Left lung (tissue), 10 donors: ENCODE data around the gene AGAP1. TPM values are rescaled to one million over a fixed set of nuclear protein-coding genes. Genes with fewer than 3 reads are reported as not detected.

ENCODE experiments used
- ATAC-seq: fragments of 200-7000 bp; cut with Tn5 transposase; one replicate; pipeline ENCODE4 v1.9.1; 2020; ENCODE audit warnings: moderate library complexity
- DNase-seq, 4 donors: peaks; one replicate each; pipeline ENCODE4 v3.0.0-alpha.2; 2013 to 2020
- H3K27ac ChIP-seq, 2 donors: fragments of 200-600 bp; sonication (generic) in 1 of 2; one replicate each; pipeline versions ENCODE4 v1.5.0 to v1.8.0; 2020 to 2021
- H3K27me3 ChIP-seq, 2 donors: fragments of 200-600 bp; sonication (generic) in 1 of 2; one replicate each; pipeline versions ENCODE4 v1.5.0 to v1.8.0; 2020 to 2021
- H3K36me3 ChIP-seq, 2 donors: fragments of 200-600 bp; sonication (generic) in 1 of 2; one replicate each; pipeline versions ENCODE4 v1.5.0 to v1.8.0; 2020 to 2021
- H3K4me1 ChIP-seq, 2 donors: fragments of 200-600 bp; one replicate each; pipeline ENCODE4 v1.8.0; 2021
- H3K4me3 ChIP-seq, 2 donors: fragments of 200-600 bp; sonication (generic) in 1 of 2; one replicate each; pipeline versions ENCODE4 v1.5.0 to v1.8.0; 2020 to 2021; ENCODE audit warnings: mild to moderate bottlenecking in 1 of 2
- H3K9me3 ChIP-seq, 2 donors: fragments of 200-600 bp; sonication (generic) in 1 of 2; one replicate each; pipeline versions ENCODE4 v1.5.0 to v1.8.0; 2020 to 2021
- intact Hi-C, 2 donors: fragments of 100-400 bp; cut with DNase I; formaldehyde crosslinking; loops; one replicate each; pipeline versions ENCODE4 v1.11.2 to v1.14.2; 2022
- polyA plus RNA-seq, 6 donors: library from polyadenylated mRNA; unstranded; fragments of 120-200 nt; gene quantifications; one replicate each; pipeline ENCODE4 v1.2.1, GENCODE V29; 2013; ENCODE audit not compliant: insufficient read length in 6 of 6
- total RNA-seq, 2 donors: library from RNA; stranded (reverse); fragmentation: NEBNext Ultra II Directional; extraction: Animal tissue kit (Norgen Biotek cat#: 25700); gene quantifications; one replicate each; pipeline ENCODE4 v1.2.1, GENCODE V29; 2021
- TF ChIP-seq, protein P1 (sequence below), 2 donors: fragments of 200-600 bp; sonication (generic) in 1 of 2; IDR thresholded peaks; one replicate each; pipeline versions ENCODE4 v1.5.0 to v1.8.0; 2021; ENCODE audit warnings: antibody characterized with exemption in 2 of 2
- donor health status: DM: no; HTN: yes; CAD: no.
- donor health status: DM: no; HTN: no; CAD: no.

The AGAP1 gene
- total and polyA plus RNA-seq, 8 donors, result 13.1 to 25.4 (median 22.4) TPM

DNA sequence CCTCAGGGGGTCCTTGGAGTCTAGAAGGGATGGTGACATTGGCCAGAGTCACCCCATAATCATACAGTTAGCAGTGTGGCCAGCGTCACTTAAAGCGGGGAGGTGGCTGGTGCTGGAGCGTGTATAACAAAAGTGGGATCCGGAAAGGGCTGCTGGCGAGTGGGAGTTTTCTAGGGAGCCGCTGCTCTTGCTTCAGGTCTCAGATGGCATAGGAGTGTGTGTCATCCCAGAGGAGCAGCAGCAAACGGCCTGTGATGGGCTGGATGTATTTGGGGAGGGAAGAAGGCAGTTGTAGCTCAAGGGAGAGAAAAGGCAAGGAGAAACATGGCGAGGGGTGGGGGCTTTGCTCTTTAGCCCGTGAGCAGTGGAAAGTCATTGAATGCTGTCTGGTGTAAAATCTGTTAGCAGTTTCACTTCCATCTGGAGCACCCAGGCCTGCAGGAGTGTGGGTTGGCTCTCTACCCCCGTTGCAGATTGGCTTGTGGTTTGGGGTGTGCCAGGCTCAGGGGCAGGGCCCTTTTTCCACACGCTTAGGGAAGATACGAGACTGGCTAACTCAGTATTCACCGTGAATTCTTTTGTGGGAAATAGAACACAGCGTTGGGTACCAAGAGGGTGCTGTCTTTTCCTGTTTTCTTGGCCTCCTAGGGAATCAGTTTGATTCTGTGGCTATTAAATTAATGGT is 120.5 kb downstream of the AGAP1 start:
- no peak for DNase-seq
- peak; percentile 28 for ATAC-seq
- no peaks in the 10 kb centered on the region for H3K27me3 ChIP-seq
- H3K9me3 ChIP-seq, result no peaks in the 10 kb centered on the region
- H3K36me3 ChIP-seq, result no peaks in the 10 kb centered on the region
- peaks cover 0 to 13% of the 10 kb centered on the region in 2 donors for H3K4me1 ChIP-seq
- peak overlapping the region in 1 of 2 donors; percentile 41 for H3K27ac ChIP-seq
- TF ChIP-seq, protein P1, sequence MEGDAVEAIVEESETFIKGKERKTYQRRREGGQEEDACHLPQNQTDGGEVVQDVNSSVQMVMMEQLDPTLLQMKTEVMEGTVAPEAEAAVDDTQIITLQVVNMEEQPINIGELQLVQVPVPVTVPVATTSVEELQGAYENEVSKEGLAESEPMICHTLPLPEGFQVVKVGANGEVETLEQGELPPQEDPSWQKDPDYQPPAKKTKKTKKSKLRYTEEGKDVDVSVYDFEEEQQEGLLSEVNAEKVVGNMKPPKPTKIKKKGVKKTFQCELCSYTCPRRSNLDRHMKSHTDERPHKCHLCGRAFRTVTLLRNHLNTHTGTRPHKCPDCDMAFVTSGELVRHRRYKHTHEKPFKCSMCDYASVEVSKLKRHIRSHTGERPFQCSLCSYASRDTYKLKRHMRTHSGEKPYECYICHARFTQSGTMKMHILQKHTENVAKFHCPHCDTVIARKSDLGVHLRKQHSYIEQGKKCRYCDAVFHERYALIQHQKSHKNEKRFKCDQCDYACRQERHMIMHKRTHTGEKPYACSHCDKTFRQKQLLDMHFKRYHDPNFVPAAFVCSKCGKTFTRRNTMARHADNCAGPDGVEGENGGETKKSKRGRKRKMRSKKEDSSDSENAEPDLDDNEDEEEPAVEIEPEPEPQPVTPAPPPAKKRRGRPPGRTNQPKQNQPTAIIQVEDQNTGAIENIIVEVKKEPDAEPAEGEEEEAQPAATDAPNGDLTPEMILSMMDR (IDR thresholded peaks at IDR 0.05), result no peak
- intact Hi-C loops, result no loop called here
- H3K4me3 ChIP-seq, result no peak overlapping the region

DNA sequence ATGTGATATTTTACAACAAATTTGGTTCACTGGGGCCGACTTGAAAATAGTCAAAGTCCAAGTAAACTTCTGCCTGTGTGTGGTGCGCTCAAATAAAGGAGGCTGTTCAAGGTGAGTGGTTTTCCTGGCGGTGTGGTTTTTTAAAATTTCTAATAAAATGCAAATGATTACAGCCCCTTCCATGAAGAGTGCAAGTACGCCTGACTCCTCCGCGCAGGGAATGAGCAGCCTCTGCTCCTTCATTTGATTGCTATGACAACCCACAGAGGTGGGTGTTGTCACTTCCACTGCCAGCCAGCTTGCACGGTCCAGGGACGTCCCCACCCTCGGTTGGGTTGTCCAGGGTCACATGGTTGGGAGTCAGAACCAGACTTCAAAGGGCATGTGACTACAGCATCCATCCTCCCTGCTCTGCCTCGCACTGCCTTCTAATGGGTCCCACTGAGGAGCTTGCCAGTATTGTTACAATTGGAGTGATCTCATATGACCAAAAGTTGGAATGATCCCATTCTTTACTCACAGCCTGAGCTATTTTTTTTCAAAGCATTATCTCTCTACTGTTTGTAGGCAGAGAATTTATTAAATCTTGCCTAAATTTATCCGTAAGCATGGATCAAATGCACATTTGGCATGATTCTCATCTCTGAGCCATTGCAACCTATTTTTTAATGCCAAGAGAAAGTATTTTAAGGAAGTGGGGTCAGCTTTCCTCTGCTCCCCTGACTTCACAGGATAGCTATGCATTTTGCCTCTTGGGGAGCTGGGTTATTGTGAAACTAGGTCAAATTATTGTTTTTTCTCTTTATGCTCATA is 121.3 kb downstream of the AGAP1 start:
- Histone ChIP-seq H3K4me3 (no peak overlapping the region), H3K27ac (peak overlapping the region; percentile 9 to 41), H3K36me3 (no peaks in the 10 kb centered on the region), H3K4me1 (peaks cover 0 to 13% of the 10 kb centered on the region in 2 donors), H3K27me3 (no peaks in the 10 kb centered on the region), H3K9me3 (no peaks in the 10 kb centered on the region)
- ATAC-seq (peak; percentile 68), DNase-seq (peak in 1 of 4 donors; percentile 53)
- TF ChIP-seq, protein P1 (IDR thresholded peaks at IDR 0.05), result no peak
- intact Hi-C loops, result no loop called here

DNA sequence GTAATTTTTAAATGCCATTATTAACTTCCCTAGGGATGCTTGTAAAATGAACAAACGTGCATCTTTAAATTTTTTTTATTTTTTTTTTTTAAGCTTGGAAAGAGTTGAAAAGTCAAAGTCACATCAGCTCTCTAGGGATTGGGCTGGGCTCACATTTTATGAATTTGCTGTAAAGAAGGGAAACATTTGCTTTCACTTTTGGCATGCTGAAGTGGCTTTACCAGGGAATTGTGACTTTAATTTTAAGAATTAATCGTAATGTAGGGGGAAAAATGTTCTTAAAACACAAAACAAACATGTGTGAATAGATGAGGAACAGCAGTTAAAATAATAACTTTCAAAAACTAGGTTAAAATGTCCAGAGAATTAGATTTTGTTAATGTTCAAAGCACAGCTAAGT is 123.0 kb downstream of the AGAP1 start:
- H3K4me1 ChIP-seq, result peaks cover 0 to 13% of the 10 kb centered on the region in 2 donors
- ATAC-seq (no peak), DNase-seq (peak in 2 of 4 donors; percentile 46 to 51)
- no peaks in the 10 kb centered on the region for H3K9me3 ChIP-seq
- no peaks in the 10 kb centered on the region for H3K27me3 ChIP-seq
- H3K36me3 ChIP-seq, result no peaks in the 10 kb centered on the region
- TF ChIP-seq, protein P1 (IDR thresholded peaks at IDR 0.05), result no peak
- intact Hi-C loops, result no loop called here
- no peak overlapping the region for H3K4me3 ChIP-seq
- peak overlapping the region in 1 of 2 donors; percentile 33 for H3K27ac ChIP-seq

DNA sequence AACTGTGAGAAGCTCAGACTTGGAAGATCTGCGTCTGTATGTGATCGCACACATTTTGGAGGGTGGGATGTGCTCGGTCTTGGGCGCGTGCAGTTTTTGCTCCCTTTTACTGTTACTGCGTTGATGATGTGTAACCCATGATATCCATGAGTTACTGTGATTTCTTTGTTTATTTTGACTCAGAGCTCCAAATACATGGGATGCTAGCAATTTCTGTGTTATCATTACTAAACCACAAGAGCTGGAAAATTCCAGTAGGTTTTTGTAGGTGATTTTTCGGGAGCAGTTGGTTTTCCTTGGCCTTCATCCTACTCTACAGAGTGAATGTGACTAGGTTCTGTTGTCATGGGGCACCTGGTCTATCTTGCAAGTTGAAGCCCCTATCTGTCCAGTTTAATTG is 124.2 kb downstream of the AGAP1 start:
- Histone ChIP-seq H3K27ac (no peak overlapping the region), H3K4me3 (no peak overlapping the region), H3K36me3 (no peaks in the 10 kb centered on the region), H3K9me3 (no peaks in the 10 kb centered on the region), H3K27me3 (no peaks in the 10 kb centered on the region), H3K4me1 (peaks cover 0 to 13% of the 10 kb centered on the region in 2 donors)
- ATAC-seq, result no peak
- no peak for DNase-seq
- TF ChIP-seq, protein P1 (IDR thresholded peaks at IDR 0.05), result no peak
- intact Hi-C loops, result no loop called here

DNA sequence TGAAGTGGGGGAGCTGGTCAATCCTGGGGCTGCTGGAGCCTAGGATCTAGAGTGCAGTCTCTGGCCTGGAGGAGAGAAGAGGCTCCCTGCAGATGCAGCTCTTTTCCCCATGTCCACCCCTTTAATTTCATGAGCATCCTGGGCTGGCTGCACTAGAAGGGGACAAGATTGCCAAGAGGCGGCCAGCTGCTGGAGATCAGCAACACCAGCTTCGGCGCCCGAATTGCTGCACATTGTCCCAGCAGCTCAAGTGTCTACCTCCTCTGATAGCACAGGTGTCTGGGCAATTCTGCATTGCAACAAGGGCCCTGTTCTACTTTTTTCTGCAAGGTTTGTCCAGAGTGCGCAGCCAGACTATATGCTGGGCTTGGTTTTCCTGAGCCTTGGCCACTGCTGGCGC is 125.7 kb downstream of the AGAP1 start:
- Histone ChIP-seq H3K36me3 (no peaks in the 10 kb centered on the region), H3K27ac (no peak overlapping the region), H3K4me3 (no peak overlapping the region), H3K27me3 (no peaks in the 10 kb centered on the region), H3K4me1 (peaks cover 0 to 13% of the 10 kb centered on the region in 2 donors), H3K9me3 (no peaks in the 10 kb centered on the region)
- ATAC-seq (no peak), DNase-seq (peak in 1 of 4 donors; percentile 52)
- TF ChIP-seq, protein P1 (IDR thresholded peaks at IDR 0.05), result no peak
- intact Hi-C loops, result no loop called here
